Activated CD8-positive, alpha-beta T cell treated with anti-CD3 and anti-CD28 coated beads for 36 hours (primary cell): ENCODE measurements around the gene XPO4. TPM values are rescaled to one million over a fixed set of nuclear protein-coding genes. Genes with fewer than 3 reads are reported as not detected.
A peak's percentile ranks its signal among the peaks of the same experiment; 100 is the strongest.
"Not testable (repeated sequence)": the region's sequence is repeated elsewhere in the genome, so short reads cannot be mapped to it uniquely, and the experiment has no call there.

Experiments used
- ATAC-seq: fragments of 200-7000 bp; cut with Tn5 transposase; one replicate; pipeline ENCODE4 v1.10.0; 2021; ENCODE audit warnings: mild to moderate bottlenecking, moderate library complexity
- CTCF ChIA-PET: fragments of 350-600 bp; sonication (Branson Sonifier 250); formaldehyde crosslinking; loops from one replicate; lab custom pipeline; 2021; ENCODE audit warnings: antibody characterized with exemption; lab: Charles Lee
- POLR2A ChIA-PET: fragments of 350-600 bp; sonication (Branson Sonifier 250); formaldehyde crosslinking; loops from one replicate; lab custom pipeline; 2021; ENCODE audit warnings: antibody characterized with exemption; lab: Charles Lee
- DNase-seq: peaks from one replicate; pipeline ENCODE4 v3.0.0-alpha.2; 2020
- H3K27ac Mint-ChIP-seq: one replicate; pipeline ENCODE4 v1.8.0; 2021; ENCODE audit warnings: mild to moderate bottlenecking, mixed read lengths
- H3K27me3 Mint-ChIP-seq: one replicate; pipeline ENCODE4 v1.8.0; 2021; ENCODE audit warnings: mixed read lengths
- H3K36me3 Mint-ChIP-seq: one replicate; pipeline ENCODE4 v1.8.0; 2021; ENCODE audit warnings: low read depth, mixed read lengths
- H3K4me1 Mint-ChIP-seq: one replicate; pipeline ENCODE4 v1.8.0; 2021; ENCODE audit warnings: low read depth, mixed read lengths
- H3K4me3 Mint-ChIP-seq: one replicate; pipeline ENCODE4 v1.8.0; 2021; ENCODE audit warnings: mild to moderate bottlenecking, moderate library complexity, mixed read lengths
- H3K9me3 Mint-ChIP-seq: one replicate; pipeline ENCODE4 v1.8.0; 2021; ENCODE audit warnings: mixed read lengths
- intact Hi-C: fragments of 100-400 bp; cut with micrococcal nuclease; formaldehyde crosslinking; loops from one replicate; pipeline ENCODE4 v1.10.0; 2022
- total RNA-seq, 2 experiments: library from RNA; stranded (reverse); gene quantifications; one replicate each; pipeline ENCODE4 v1.2.3, GENCODE V29; 2021
- TF ChIP-seq, protein P1 (sequence below): fragments of 200-600 bp; IDR thresholded peaks from one replicate; pipeline ENCODE4 v1.8.0; 2022; ENCODE audit warnings: antibody characterized with exemption, mild to moderate bottlenecking

The XPO4 gene
- total RNA-seq, 2 experiments from 2014 or later: 26.6 to 28.0 TPM

DNA sequence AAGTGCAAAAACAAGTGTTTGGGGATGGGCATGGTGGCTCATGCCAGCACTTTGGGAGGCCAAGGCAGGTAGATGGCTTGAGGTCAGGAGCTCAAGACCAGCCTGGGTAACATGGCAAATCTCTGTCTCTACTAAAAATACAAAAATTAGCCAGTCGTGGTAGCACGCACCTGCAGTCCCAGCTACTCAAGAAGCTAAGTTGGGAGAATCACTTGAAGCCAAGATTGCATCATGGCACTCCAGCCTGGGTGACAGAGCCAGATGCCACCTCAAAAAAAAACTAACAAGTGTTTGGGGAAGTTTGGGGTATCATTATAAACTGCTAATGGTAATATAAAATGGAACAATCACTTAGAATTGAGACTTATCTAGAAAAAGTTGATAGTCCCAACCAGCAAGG lies 24.6 kb downstream of the XPO4 start:
- DNase-seq (no peak), ATAC-seq (no peak)
- Mint-ChIP-seq H3K27me3 (no peaks in the 10 kb centered on the region), H3K36me3 (peaks cover 22% of the 10 kb centered on the region), H3K9me3 (peaks cover 5% of the 10 kb centered on the region), H3K4me3 (no peak overlapping the region), H3K4me1 (peaks cover 44% of the 10 kb centered on the region), H3K27ac (no peak overlapping the region)
- ChIA-PET POLR2A (interaction anchor here (0.6 kb wide), 1 partner anchor 25 kb away, joined by 3 read pairs; the partner anchor contains the start of gene XPO4), CTCF (no interaction called here)
- TF ChIP-seq, protein P1, sequence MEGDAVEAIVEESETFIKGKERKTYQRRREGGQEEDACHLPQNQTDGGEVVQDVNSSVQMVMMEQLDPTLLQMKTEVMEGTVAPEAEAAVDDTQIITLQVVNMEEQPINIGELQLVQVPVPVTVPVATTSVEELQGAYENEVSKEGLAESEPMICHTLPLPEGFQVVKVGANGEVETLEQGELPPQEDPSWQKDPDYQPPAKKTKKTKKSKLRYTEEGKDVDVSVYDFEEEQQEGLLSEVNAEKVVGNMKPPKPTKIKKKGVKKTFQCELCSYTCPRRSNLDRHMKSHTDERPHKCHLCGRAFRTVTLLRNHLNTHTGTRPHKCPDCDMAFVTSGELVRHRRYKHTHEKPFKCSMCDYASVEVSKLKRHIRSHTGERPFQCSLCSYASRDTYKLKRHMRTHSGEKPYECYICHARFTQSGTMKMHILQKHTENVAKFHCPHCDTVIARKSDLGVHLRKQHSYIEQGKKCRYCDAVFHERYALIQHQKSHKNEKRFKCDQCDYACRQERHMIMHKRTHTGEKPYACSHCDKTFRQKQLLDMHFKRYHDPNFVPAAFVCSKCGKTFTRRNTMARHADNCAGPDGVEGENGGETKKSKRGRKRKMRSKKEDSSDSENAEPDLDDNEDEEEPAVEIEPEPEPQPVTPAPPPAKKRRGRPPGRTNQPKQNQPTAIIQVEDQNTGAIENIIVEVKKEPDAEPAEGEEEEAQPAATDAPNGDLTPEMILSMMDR: no peak
- intact Hi-C loops: no loop called here

DNA sequence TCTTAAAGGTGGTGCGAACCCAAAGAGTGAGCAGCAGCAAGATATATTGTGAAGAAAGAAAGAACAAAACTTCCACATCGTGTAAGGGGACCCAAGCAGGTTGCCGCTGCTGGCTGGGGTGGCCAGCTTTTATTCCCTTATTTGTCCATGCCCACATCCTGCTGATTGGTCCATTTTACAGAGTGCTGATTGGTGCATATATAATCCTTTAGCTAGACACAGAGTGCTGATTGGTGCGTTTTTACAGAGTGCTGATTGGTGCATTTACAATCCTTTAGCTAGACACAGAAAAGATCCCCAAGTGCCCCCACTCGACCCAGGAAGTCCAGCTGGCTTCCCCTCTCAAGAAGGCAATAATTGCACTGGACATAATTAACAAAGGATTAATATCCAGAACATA lies 25.7 kb downstream of the XPO4 start:
- H3K4me1 Mint-ChIP-seq: peaks cover 44% of the 10 kb centered on the region
- H3K27me3 Mint-ChIP-seq, ATAC-seq, H3K4me3 Mint-ChIP-seq, POLR2A ChIA-PET, CTCF ChIA-PET, DNase-seq, H3K9me3 Mint-ChIP-seq, intact Hi-C loops: not testable (repeated sequence)
- H3K27ac Mint-ChIP-seq: peak overlapping the region; percentile 66
- peaks cover 22% of the 10 kb centered on the region for H3K36me3 Mint-ChIP-seq

DNA sequence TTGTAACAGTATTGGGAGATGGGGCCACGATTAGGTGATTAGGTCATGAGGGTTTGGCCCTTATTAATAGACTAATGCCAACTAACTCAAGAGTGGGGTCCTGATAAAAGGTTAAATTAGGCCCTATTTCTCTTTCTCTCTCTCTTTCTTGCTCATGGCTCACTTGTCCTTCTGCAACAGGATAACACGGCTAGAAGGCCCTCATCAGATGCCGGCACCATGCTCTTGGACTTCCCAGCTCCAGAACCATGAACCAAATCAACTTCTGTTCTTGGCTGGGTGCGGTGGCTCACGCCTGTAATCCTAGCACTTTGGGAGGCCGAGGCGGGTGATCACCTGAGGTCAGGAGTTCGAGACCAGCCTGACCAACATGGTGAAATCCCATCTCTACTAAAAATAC lies 28.1 kb downstream of the XPO4 start:
- H3K27me3 Mint-ChIP-seq, H3K9me3 Mint-ChIP-seq, ATAC-seq, intact Hi-C loops, DNase-seq, H3K27ac Mint-ChIP-seq, POLR2A ChIA-PET, H3K4me3 Mint-ChIP-seq: not testable (repeated sequence)
- H3K4me1 Mint-ChIP-seq: peaks cover 39% of the 10 kb centered on the region
- CTCF ChIA-PET: interaction anchor here (1.2 to 2.6 kb wide), 4 partner anchors 10 to 46 kb away, joined by 3 to 7 read pairs (median 4); no protein-coding TSS in a partner anchor
- H3K36me3 Mint-ChIP-seq: peaks cover 18% of the 10 kb centered on the region

DNA sequence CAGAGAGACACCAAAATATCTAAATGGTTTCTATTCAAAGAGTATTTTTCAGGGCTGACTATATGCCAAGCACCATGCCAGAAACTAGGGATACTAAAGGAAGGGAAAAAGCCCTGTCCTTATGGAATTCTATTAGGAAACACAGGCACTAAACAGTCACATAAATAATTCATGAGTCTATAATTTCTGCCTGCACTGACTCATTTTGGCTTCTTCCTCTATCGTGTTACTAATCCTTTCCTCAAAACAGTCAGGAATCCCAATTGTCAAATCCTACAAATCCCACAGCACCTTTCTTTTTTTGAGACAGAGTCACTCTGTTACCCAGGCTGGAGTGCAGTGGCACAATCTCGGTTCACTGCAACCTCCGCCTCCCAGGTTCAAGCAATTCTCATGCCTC lies 29.2 kb downstream of the XPO4 start:
- peaks cover 5% of the 10 kb centered on the region for H3K9me3 Mint-ChIP-seq
- ChIA-PET CTCF (interaction anchor here (1.3 to 2.6 kb wide), 3 partner anchors 9 to 45 kb away, joined by 3 to 7 read pairs (median 4); no protein-coding TSS in a partner anchor), POLR2A (interaction anchor here (1.5 kb wide), 1 partner anchor 18 kb away, joined by 3 read pairs; no protein-coding TSS in a partner anchor)
- ATAC-seq (no peak), DNase-seq (no peak)
- intact Hi-C loops: no loop called here
- TF ChIP-seq, protein P1: no peak
- no peaks in the 10 kb centered on the region for H3K27me3 Mint-ChIP-seq
- peaks cover 35% of the 10 kb centered on the region for H3K4me1 Mint-ChIP-seq
- peaks cover 15% of the 10 kb centered on the region for H3K36me3 Mint-ChIP-seq
- no peak overlapping the region for H3K27ac Mint-ChIP-seq
- no peak overlapping the region for H3K4me3 Mint-ChIP-seq

DNA sequence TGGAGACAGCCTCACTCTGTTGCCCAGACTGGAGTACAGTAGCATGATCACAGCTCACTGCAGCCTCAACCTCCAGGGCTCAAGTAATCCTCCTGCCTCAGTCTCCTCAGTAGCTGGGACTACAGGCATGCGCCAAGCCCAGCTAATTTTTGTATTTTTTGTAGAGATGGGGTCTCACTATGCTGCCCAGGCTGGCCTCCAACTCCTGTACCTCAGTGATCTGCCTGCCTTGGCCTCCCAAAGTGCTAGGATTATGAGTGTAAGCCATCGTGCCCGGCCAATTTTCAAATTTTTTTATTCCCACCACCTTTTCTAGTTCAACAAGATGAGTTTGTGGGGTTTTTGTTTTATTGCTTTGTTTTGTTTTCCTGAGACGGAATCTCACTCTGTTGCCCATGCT lies 31.7 kb downstream of the XPO4 start:
- no peak for DNase-seq
- TF ChIP-seq, protein P1: no peak
- Mint-ChIP-seq H3K4me1 (peaks cover 27% of the 10 kb centered on the region), H3K27me3 (no peaks in the 10 kb centered on the region), H3K27ac (no peak overlapping the region), H3K4me3 (no peak overlapping the region), H3K9me3 (no peaks in the 10 kb centered on the region), H3K36me3 (peaks cover 7% of the 10 kb centered on the region)
- no peak for ATAC-seq
- intact Hi-C loops: no loop called here
- CTCF ChIA-PET: interaction anchor here (1.1 kb wide), 1 partner anchor 54 kb away, joined by 3 read pairs; no protein-coding TSS in a partner anchor
- POLR2A ChIA-PET: interaction anchor here (0.5 kb wide), 1 partner anchor 12 kb away, joined by 3 read pairs; no protein-coding TSS in a partner anchor

DNA sequence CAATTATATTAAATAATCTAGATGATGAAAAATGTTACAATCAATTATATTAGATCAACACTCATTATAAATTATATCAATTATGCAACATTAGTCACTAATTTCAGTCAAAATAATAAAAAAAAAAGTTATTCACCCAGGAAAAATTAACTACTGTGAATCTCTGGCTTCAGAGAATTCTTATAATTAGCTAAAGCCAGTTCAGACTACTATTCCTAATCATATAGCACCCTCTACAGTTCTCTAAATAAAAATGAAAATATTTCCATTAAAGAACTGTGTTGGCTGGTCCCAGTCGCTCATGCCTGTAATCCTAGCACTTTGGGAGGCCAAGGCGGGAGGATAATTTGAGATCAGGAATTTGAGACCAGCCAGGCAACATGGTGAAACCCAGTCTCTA lies 33.0 kb downstream of the XPO4 start:
- ATAC-seq (no peak), DNase-seq (no peak)
- Mint-ChIP-seq H3K27me3 (no peaks in the 10 kb centered on the region), H3K36me3 (peaks cover 12% of the 10 kb centered on the region), H3K27ac (no peak overlapping the region), H3K4me3 (no peak overlapping the region), H3K9me3 (no peaks in the 10 kb centered on the region), H3K4me1 (peaks cover 24% of the 10 kb centered on the region)
- ChIA-PET CTCF (interaction anchor here (1.2 to 2.4 kb wide), 2 partner anchors 41 to 74 kb away, joined by 3 to 9 read pairs; no protein-coding TSS in a partner anchor), POLR2A (no interaction called here)
- TF ChIP-seq, protein P1: no peak
- intact Hi-C loops: no loop called here
